ENCODE data around the gene ADAMTSL3. TPM values are rescaled to one million over a fixed set of nuclear protein-coding genes. Genes with fewer than 3 reads are reported as not detected.
"Not testable (repeated sequence)": the region's sequence is repeated elsewhere in the genome, so short reads cannot be mapped to it uniquely, and the experiment has no call there.

ADAMTSL3 gene
- total RNA-seq, 4 donors from 2014 or later = 16.2 to 19.7 (median 19.3) TPM

- Histone ChIP-seq H3K36me3 (no peaks in the 10 kb centered on the region), H3K4me1 (no peaks in the 10 kb centered on the region), H3K4me3 (no peak overlapping the region), H3K27me3 (no peaks in the 10 kb centered on the region), H3K27ac (no peak overlapping the region), H3K9me3 (no peaks in the 10 kb centered on the region)
- whole genome bisulfite sequencing, 2 donors = 80 to 84% methylated on average over 4 of the region's 4 CpGs
- no peak for DNase-seq (ENCODE audit: low spot score in 2 of 2)
- TF ChIP-seq POLR2A (IDR thresholded peaks at IDR 0.05) (no peak), CTCF (IDR thresholded peaks at IDR 0.05) (no peak), EP300 (IDR thresholded peaks at IDR 0.05) (no peak)
Measured at GRCh38 chr15:83956887-83957286, 303.0 kb downstream of the ADAMTSL3 start.

DNA sequence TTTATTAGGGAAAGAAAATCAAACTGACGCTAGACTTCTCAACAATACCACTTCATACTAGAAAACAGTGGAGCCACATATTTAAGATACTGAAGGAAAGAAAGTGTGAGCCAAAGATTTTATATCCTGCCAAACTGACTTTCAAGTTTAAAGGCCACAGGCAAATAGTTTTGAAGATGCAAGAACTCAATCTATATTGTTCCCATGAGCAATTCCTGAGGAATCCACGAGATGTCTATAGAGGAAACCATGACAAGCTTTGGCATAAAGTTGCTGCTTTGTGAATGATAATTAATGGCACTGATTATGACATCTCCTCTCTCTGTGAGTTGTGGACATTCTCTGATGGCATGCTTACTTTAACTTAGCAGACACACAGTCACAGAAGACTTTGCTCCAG lies 305.6 kb downstream of the ADAMTSL3 start:
- no peaks in the 10 kb centered on the region for H3K36me3 ChIP-seq
- H3K9me3 ChIP-seq = peaks cover 0 to 14% (median 0%) of the 10 kb centered on the region in 4 donors
- 65 to 69% methylated on average over 2 of the region's 2 CpGs for WGBS, 2 donors
- no peaks in the 10 kb centered on the region for H3K27me3 ChIP-seq
- H3K27ac ChIP-seq = no peak overlapping the region
- H3K4me3 ChIP-seq = no peak overlapping the region
- H3K4me1 ChIP-seq = no peaks in the 10 kb centered on the region
- TF ChIP-seq EP300 (IDR thresholded peaks at IDR 0.05) (no peak), CTCF (IDR thresholded peaks at IDR 0.05) (no peak), POLR2A (IDR thresholded peaks at IDR 0.05) (no peak)
- no peak for DNase-seq (ENCODE audit: low spot score in 2 of 2)

- no peaks in the 10 kb centered on the region for H3K36me3 ChIP-seq
- no peak overlapping the region for H3K27ac ChIP-seq
- H3K4me1 ChIP-seq = no peaks in the 10 kb centered on the region
- no peak for DNase-seq (ENCODE audit: low spot score in 2 of 2)
- peaks cover 0 to 15% (median 0%) of the 10 kb centered on the region in 4 donors for H3K9me3 ChIP-seq
- WGBS, 2 donors = 58 to 64% methylated on average over 6 of the region's 6 CpGs
- no peak for TF ChIP-seq CTCF (IDR thresholded peaks at IDR 0.05)
- TF ChIP-seq POLR2A (IDR thresholded peaks at IDR 0.05) = no peak
- no peak for TF ChIP-seq EP300 (IDR thresholded peaks at IDR 0.05)
- H3K27me3 ChIP-seq = no peaks in the 10 kb centered on the region
- no peak overlapping the region for H3K4me3 ChIP-seq
Measured at GRCh38 chr15:83960192-83960829, 306.4 kb downstream of the ADAMTSL3 start.

GRCh38 chr15:83961311-83961710 lies 307.4 kb downstream of the ADAMTSL3 start:
- TF ChIP-seq CTCF (IDR thresholded peaks at IDR 0.05) = no peak
- TF ChIP-seq POLR2A (IDR thresholded peaks at IDR 0.05) = no peak
- TF ChIP-seq EP300 (IDR thresholded peaks at IDR 0.05) = no peak
- DNase-seq (ENCODE audit: low spot score in 2 of 2) = no peak
- Histone ChIP-seq H3K36me3 (no peaks in the 10 kb centered on the region), H3K4me1 (no peaks in the 10 kb centered on the region), H3K4me3 (no peak overlapping the region), H3K27me3 (no peaks in the 10 kb centered on the region), H3K9me3 (peaks cover 0 to 15% (median 1%) of the 10 kb centered on the region in 4 donors), H3K27ac (no peak overlapping the region)
- WGBS, 2 donors = 60 to 76% methylated on average over 3 of the region's 3 CpGs

DNA sequence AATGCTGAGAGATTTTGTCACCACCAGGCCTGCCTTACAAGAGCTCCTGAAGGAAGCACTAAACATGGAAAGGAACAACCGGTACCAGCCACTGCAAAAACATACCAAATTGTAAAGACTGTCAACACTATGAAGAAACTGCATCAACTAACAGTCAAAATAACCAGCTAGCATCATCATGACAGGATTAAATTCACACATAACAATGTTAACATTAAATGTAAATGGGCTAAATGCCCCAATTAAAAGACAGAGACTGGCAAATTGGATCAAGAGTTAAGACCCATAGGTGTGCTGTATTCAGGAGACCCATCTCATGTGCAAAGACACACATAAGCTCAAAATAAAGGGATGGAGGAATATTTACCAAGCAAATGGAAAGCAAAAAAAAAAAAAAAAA lies 311.0 kb downstream of the ADAMTSL3 start:
- not testable (repeated sequence) for H3K27ac ChIP-seq; H3K27me3 ChIP-seq; H3K36me3 ChIP-seq; H3K4me1 ChIP-seq; DNase-seq (ENCODE audit: low spot score in 2 of 2); H3K4me3 ChIP-seq
- peaks cover 0 to 40% (median 2%) of the 10 kb centered on the region in 4 donors for H3K9me3 ChIP-seq
- WGBS, 2 donors = 95 to 100% methylated on average over 1 of the region's 1 CpG
